HEK293 (cell line): ENCODE results near the gene TYW5.

ENCODE experiments used
- RBAK ChIP-seq: fragments of 450-650 bp; formaldehyde crosslinking; IDR thresholded peaks from 2 replicates; pipeline ENCODE4 v1.5.1; 2016; ENCODE audit warnings: missing biosample characterization, missing genetic modification characterization
- TF ChIP-seq, protein P1 (sequence below): fragments of 450-650 bp; formaldehyde crosslinking; IDR thresholded peaks from 2 replicates; pipeline ENCODE4 v1.5.1; 2016; ENCODE audit warnings: missing biosample characterization, missing genetic modification characterization

DNA sequence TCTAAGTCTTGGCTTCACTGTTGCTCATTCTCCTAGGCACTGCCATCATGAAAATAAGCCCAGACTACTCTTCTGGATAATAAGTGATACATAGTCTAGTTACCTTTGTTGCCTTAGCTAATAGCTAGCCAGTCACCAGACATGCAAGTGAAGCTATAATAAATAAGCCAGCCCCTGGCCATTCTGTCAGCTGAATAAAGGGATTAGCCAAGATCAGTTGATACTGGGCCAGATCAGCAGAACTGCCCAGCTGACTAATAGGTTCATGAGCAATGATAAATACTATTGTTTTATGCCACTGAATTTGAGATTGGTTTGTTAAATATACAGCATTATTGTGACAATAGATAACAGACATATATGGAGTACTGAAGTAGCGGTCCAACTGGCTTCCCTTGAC lies 52.2 kb downstream of the TYW5 start:
- TF ChIP-seq, protein P1, sequence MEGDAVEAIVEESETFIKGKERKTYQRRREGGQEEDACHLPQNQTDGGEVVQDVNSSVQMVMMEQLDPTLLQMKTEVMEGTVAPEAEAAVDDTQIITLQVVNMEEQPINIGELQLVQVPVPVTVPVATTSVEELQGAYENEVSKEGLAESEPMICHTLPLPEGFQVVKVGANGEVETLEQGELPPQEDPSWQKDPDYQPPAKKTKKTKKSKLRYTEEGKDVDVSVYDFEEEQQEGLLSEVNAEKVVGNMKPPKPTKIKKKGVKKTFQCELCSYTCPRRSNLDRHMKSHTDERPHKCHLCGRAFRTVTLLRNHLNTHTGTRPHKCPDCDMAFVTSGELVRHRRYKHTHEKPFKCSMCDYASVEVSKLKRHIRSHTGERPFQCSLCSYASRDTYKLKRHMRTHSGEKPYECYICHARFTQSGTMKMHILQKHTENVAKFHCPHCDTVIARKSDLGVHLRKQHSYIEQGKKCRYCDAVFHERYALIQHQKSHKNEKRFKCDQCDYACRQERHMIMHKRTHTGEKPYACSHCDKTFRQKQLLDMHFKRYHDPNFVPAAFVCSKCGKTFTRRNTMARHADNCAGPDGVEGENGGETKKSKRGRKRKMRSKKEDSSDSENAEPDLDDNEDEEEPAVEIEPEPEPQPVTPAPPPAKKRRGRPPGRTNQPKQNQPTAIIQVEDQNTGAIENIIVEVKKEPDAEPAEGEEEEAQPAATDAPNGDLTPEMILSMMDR (tag by site-specific recombination) = no peak
- no peak for TF ChIP-seq RBAK (tag by site-specific recombination)
